Right atrium auricular region (tissue), 2 donors: Measurements from ENCODE around the gene SLC34A2. TPM values are rescaled to one million over a fixed set of nuclear protein-coding genes. Genes with fewer than 3 reads are reported as not detected.

Source experiments
- DNase-seq: peaks from one replicate; pipeline ENCODE4 v3.0.0-alpha.2; 2019; ENCODE audit warnings: low spot score
- H3K27ac ChIP-seq, 2 donors: fragments of 200-600 bp; sonication (generic); 1 replicate in 1 of 2; 2 replicates in 1 of 2; pipeline ENCODE4 v1.5.1; 2016 to 2019
- H3K27me3 ChIP-seq, 2 donors: fragments of 200-600 bp; sonication (generic); one replicate each; pipeline versions ENCODE4 v1.5.1 to v1.6.0; 2017 to 2019
- H3K36me3 ChIP-seq: fragments of 200-600 bp; sonication (generic); one replicate; pipeline ENCODE4 v1.5.1; 2016
- H3K4me1 ChIP-seq, 2 donors: fragments of 200-600 bp; sonication (generic); one replicate each; pipeline versions ENCODE4 v1.5.1 to v1.6.0; 2017 to 2019
- H3K4me3 ChIP-seq, 2 donors: fragments of 200-600 bp; sonication (generic); 1 replicate in 1 of 2; 2 replicates in 1 of 2; pipeline ENCODE4 v1.5.1; 2017 to 2019; ENCODE audit warnings: mild to moderate bottlenecking in 1 of 2, moderate library complexity in 1 of 2
- H3K9me3 ChIP-seq, 2 donors: fragments of 200-600 bp; sonication (generic); one replicate each; pipeline ENCODE4 v1.5.1; 2019
- CTCF ChIP-seq, 2 donors: fragments of 200-600 bp; sonication (generic); IDR thresholded peaks; one replicate each; pipeline ENCODE4 v1.5.1; 2019; ENCODE audit warnings: antibody characterized with exemption in 2 of 2
- total RNA-seq, 2 donors: library from RNA; depleted of rRNA; stranded (reverse); fragments of >200 nt; gene quantifications; one replicate each; pipeline ENCODE4 v1.1.0, GENCODE V29; 2016

The SLC34A2 gene
- total RNA-seq, 2 donors from 2014 or later = not detected

- DNase-seq = no peak
- Histone ChIP-seq H3K9me3 (no peaks in the 10 kb centered on the region), H3K4me1 (no peaks in the 10 kb centered on the region), H3K27me3 (no peaks in the 10 kb centered on the region), H3K4me3 (no peak overlapping the region), H3K36me3 (no peaks in the 10 kb centered on the region), H3K27ac (no peak overlapping the region)
- no peak for TF ChIP-seq CTCF (IDR thresholded peaks at IDR 0.05)
Measured at GRCh38 chr4:25697516-25697915, 41.9 kb downstream of the SLC34A2 start.

GRCh38 chr4:25700661-25701060, 45.0 kb downstream of the SLC34A2 start:
- H3K27ac ChIP-seq = no peak overlapping the region
- no peaks in the 10 kb centered on the region for H3K4me1 ChIP-seq
- no peaks in the 10 kb centered on the region for H3K36me3 ChIP-seq
- TF ChIP-seq CTCF (IDR thresholded peaks at IDR 0.05) = no peak
- no peak for DNase-seq
- H3K27me3 ChIP-seq = no peaks in the 10 kb centered on the region
- no peak overlapping the region for H3K4me3 ChIP-seq
- H3K9me3 ChIP-seq = no peaks in the 10 kb centered on the region

- no peak for TF ChIP-seq CTCF (IDR thresholded peaks at IDR 0.05)
- no peaks in the 10 kb centered on the region for H3K27me3 ChIP-seq
- no peak overlapping the region for H3K4me3 ChIP-seq
- H3K9me3 ChIP-seq = no peaks in the 10 kb centered on the region
- DNase-seq = no peak
- no peaks in the 10 kb centered on the region for H3K36me3 ChIP-seq
- no peaks in the 10 kb centered on the region for H3K4me1 ChIP-seq
- H3K27ac ChIP-seq = no peak overlapping the region
Measured at GRCh38 chr4:25702848-25703247, 47.2 kb downstream of the SLC34A2 start.

- no peaks in the 10 kb centered on the region for H3K36me3 ChIP-seq
- no peak overlapping the region for H3K4me3 ChIP-seq
- no peak overlapping the region for H3K27ac ChIP-seq
- H3K9me3 ChIP-seq = no peaks in the 10 kb centered on the region
- H3K27me3 ChIP-seq = no peaks in the 10 kb centered on the region
- TF ChIP-seq CTCF (IDR thresholded peaks at IDR 0.05) = no peak
- DNase-seq = no peak
- no peaks in the 10 kb centered on the region for H3K4me1 ChIP-seq
Measured at GRCh38 chr4:25703731-25704388, 48.2 kb downstream of the SLC34A2 start.

- H3K9me3 ChIP-seq = no peaks in the 10 kb centered on the region
- TF ChIP-seq CTCF (IDR thresholded peaks at IDR 0.05) = no peak
- no peaks in the 10 kb centered on the region for H3K36me3 ChIP-seq
- no peaks in the 10 kb centered on the region for H3K4me1 ChIP-seq
- H3K27ac ChIP-seq = no peak overlapping the region
- no peaks in the 10 kb centered on the region for H3K27me3 ChIP-seq
- DNase-seq = no peak
- no peak overlapping the region for H3K4me3 ChIP-seq
Measured at GRCh38 chr4:25704516-25704915, 48.9 kb downstream of the SLC34A2 start.

GRCh38 chr4:25710637-25711036, 55.0 kb downstream of the SLC34A2 start:
- no peak for DNase-seq
- Histone ChIP-seq H3K4me1 (no peaks in the 10 kb centered on the region), H3K36me3 (no peaks in the 10 kb centered on the region), H3K9me3 (no peaks in the 10 kb centered on the region), H3K27me3 (no peaks in the 10 kb centered on the region), H3K27ac (no peak overlapping the region), H3K4me3 (no peak overlapping the region)
- TF ChIP-seq CTCF (IDR thresholded peaks at IDR 0.05) = no peak
